ENCODE data around the gene FEN1. TPM values are rescaled to one million over a fixed set of nuclear protein-coding genes. Genes with fewer than 3 reads are reported as not detected.

The FEN1 gene
- total RNA-seq, 1 donor from 2014 or later: 3.7 TPM

DNA sequence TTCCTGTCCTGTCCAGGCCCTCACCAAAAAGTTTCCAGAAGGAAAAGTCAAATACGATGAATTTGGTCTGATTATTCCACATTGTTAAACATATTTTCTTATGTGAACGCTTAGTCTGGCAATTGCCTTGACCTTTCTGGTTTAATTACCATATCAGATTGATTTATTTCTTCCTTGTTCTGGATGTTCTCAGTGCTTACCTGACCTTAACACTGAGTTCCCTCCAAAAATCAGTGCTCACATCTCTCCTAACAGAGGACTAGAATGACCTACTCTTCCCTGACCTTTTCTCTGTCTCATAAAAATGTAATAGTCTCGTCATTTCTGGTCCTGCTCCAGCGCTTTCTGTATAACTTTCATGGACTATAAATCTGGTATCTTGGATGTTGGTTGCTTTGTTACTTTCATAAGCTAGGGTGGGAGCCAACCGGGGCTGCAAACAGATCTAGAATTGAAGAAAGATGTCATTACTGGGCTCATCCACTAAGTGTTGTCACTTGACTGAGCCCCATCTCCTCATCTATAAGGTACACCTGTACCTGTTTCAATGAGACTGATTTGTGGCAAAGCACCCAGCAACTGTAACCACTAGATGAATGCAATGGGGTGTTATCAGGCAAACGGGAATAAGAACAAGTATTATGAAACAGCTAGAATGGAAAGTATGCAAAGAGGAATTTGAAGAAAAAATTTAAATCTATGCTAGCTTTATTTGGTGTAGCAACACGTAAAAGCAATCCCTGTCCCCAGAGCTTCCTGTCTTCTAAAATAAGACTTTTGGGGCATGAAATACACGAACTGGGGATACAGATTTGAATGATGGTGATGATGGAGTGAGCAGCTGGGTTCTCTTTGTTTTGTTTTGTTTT, 37.8 kb downstream of the FEN1 start:
- DNase-seq (ENCODE audit: low spot score) (no peak), ATAC-seq (no peak)
- intact Hi-C loops (cut with DNase I): no loop called here

DNA sequence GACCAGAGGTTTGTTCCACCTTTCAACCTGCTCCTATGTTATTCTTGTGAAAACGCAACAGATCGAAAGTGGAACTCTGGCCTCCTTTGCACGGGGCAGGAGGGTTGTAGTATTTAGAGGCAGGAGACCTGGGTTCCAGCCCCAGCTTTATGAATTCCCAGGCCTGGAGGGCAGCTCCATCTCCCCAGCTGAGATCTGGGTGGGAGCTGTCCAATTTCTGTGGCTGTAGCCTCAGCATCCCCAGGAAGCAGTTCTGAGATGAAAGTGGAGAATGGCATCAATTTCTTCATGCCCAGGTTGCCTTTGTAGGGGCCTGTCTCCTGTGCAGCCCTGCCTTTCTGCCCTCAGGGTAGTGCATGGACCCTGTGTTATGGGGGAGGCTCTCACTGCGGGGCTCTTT, 39.5 kb downstream of the FEN1 start:
- ATAC-seq (no peak), DNase-seq (ENCODE audit: low spot score) (no peak)
- intact Hi-C loops (cut with DNase I): no loop called here

DNA sequence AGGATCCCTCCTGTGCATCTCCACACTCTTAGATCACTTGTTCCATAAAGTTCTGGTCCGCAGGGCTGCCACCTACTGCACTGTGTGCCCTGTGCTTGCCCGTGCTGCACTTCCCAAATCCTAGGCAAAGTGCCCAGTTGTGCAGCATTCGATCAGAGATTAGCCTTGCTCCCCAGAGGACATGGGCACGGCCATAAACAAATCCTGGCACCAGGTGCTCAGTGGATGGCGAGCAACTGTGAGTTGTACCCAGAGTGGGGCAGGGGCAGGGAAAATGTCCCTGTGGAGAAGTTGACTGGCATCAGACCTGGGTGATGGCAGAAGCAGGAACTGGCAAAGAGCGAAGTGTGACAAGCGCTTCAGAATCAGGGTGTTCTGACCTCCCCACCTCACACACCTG, 40.0 kb downstream of the FEN1 start:
- no peak for ATAC-seq
- intact Hi-C loops (cut with DNase I): no loop called here
- no peak for DNase-seq (ENCODE audit: low spot score)

DNA sequence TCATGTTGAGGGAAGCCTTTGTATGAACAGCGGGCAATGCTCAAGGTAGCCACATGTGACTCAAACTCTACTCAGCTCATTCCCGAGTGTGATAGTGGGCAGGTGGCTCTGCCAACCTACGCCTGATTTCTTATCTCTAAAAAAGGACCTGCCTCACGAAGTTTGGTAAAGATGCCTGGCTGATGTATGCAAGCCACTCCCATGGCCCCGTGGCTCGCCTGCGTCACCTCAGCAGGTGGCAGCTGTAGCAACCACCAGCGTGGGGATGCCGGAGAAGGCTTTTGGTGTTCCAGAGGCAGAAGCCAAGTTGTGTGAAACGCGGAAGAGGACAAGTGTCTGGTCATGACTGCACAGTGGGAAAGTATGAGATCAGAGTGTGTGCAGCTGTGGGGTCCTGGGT, 40.8 kb downstream of the FEN1 start:
- intact Hi-C loops (cut with DNase I): no loop called here
- no peak for DNase-seq (ENCODE audit: low spot score)
- ATAC-seq: no peak

DNA sequence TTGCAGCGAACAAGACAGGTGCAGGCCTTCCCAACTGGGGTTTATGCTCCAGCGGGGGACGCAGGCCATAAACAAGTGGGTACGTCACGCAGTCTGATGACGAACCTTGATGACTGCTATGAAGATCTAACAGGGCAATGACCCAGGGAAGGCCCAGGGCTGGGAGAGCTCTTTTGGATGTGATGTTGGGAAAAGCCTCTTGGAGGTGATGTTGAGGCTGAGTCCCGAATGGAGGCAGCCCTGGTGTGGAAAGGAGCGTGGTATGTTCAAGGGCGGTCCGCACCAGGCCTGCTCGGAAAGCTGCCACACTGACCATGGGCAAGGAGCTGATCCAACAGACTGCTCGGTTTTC, 41.2 kb downstream of the FEN1 start:
- no peak for DNase-seq (ENCODE audit: low spot score)
- intact Hi-C loops (cut with DNase I): no loop called here
- ATAC-seq: peak; percentile 20

DNA sequence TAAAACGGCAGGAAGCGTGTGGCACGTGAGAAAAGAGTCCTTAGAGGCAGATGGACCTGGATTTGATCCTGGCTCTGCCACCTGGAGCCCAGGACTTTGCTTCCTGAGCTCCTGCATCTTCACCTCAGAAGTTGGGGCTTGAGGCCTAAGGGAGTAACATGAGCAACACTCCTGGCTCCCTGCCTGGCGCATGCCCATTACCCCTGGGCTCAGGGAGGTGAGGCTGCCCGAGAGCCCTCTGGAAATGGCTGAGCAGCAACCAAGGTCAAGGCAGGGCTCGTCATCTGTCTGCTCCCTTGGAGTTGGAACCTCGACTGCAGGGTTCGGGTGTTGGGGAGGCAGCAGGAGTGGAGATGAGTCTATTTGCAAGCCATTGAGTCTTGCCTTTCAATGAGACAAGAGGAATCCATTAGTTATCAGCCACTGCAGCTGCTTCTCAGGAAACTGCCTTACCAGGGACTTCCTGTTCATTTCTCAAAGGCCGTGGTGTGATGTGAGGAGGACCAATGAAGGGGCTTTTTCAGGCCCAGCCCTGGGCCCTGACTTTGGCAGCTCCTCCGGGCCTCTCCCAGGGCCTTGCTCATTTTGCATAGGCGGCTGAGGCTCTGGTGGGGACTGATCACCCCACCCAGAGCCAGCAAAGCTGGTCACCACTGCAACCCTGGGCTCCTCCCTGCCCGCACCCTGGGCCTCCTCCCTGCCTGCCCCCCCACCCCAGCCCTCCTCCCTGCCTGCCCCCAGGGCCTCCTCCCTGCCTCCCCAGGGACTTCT, 41.8 kb downstream of the FEN1 start:
- no peak for DNase-seq (ENCODE audit: low spot score)
- peak; percentile 74 for ATAC-seq
- intact Hi-C loops (cut with DNase I): no loop called here

DNA sequence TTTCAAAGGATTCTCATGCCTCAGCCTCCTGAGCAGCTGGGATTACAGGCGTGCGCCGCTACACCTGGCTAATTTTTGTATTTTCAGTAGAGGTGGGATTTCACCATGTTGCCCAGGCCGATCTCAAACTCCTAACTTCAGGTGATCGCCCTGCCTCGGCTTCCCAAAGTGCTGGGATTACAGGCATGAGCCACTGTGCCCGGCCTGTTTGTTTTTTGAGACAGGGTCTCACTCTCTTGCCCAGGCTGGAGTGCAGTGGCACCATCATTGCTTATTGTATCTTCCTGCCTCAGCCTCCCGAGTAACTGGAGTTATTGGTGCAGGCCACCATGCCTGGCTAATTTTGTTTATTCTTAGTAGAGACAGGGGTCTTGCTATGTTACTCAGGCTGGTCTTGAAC, 43.5 kb downstream of the FEN1 start:
- DNase-seq (ENCODE audit: low spot score) (no peak), ATAC-seq (no peak)
- intact Hi-C loops (cut with DNase I): no loop called here

DNA sequence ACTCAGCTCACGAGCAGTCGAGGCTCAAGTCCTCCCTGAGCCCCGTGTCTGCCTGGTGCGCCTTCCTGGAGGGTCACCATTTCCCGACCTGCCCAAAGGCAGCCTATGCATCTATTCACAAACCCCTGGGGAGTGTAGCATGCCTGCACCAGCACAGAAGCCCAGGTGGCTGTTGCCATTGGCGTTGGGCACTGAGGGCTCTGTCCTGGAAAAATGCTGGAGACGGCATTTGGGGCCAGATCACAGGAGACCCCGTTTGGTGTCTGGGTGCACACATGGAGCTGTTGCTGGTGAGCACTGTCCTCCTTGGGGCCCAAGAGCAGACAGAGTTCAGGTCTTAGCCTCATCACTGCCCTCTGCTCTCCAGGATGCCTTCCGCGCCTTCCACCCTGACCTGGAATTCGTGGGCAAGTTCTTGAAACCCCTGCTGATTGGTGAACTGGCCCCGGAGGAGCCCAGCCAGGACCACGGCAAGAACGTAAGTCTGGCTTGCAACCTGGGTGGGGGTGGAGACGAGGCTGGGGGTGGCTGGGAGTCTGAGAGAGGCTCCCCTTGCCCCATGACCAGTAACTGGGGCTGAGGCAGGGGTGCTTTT, 44.8 kb downstream of the FEN1 start:
- no peak for DNase-seq (ENCODE audit: low spot score)
- intact Hi-C loops (cut with DNase I): no loop called here
- ATAC-seq: no peak

DNA sequence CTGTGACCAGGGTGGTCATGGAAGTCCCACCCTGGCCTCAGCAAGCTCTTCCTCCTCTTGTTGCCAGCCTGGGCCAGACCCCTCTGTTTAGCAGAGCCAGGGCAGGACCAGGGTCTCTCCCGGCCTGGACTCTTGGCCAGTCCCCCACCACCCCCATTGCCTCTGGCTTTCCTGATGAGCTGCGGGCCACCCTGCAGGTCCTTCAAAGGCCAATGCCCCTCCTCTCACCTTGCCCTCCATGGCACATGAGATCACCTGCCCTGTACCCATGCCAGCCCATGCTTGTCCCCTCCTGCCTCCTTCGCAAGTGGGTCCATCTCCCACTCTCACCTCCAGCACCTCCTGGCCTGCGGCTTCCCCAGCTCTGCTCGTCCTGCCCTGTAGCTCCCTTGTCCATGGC, 45.8 kb downstream of the FEN1 start:
- intact Hi-C loops (cut with DNase I): no loop called here
- ATAC-seq (no peak), DNase-seq (ENCODE audit: low spot score) (no peak)

DNA sequence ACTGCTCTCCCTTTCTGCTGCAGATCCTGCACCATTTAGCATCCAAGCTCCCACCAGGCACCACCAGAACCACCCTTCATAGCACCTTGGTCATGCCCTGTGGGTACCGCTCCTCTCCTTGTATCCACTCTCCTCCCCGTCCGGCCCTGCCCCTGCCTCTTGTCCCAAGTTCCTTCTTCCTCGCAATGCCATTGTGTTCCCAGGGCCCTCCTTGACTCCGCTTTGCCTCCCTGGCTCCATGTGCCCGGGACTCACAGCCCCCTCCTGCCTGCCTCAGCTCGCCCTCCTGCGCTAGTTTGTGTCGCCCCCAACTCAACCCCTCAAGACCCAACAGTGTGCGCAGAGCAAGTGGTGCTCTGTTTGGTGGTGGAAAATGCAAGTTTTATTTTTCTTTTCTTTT, 46.2 kb downstream of the FEN1 start:
- ATAC-seq: no peak
- no peak for DNase-seq (ENCODE audit: low spot score)
- intact Hi-C loops (cut with DNase I): no loop called here

DNA sequence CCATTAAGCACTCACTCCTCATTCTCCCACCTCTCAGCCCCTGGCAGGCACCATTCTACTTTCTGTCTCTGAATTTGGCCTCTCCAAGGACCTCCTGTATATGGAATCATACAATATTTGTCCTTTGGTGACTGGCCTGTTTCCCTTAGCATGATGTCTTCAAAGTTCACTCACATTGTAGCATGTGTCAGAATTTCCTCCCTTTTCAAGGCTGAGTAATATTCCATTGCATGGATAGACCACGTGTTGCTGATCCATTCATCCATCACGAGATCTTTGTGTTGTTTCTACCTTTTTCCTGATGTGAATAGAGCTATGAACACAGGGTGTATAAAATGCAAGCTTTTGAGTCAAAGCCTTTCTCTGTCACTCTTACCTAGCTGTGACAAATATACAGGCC, 47.0 kb downstream of the FEN1 start:
- DNase-seq (ENCODE audit: low spot score) (no peak), ATAC-seq (no peak)
- intact Hi-C loops (cut with DNase I): no loop called here

DNA sequence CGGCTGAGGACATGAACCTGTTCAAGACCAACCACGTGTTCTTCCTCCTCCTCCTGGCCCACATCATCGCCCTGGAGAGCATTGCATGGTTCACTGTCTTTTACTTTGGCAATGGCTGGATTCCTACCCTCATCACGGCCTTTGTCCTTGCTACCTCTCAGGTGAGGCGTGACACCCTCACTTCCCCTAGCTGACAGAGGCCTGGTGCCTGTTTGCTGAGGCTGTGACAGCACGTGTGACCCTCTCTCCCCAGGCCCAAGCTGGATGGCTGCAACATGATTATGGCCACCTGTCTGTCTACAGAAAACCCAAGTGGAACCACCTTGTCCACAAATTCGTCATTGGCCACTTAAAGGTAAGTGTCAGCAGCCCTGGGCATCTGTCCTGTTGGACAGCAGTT, 47.7 kb downstream of the FEN1 start:
- ATAC-seq: no peak
- intact Hi-C loops (cut with DNase I): no loop called here
- no peak for DNase-seq (ENCODE audit: low spot score)

DNA sequence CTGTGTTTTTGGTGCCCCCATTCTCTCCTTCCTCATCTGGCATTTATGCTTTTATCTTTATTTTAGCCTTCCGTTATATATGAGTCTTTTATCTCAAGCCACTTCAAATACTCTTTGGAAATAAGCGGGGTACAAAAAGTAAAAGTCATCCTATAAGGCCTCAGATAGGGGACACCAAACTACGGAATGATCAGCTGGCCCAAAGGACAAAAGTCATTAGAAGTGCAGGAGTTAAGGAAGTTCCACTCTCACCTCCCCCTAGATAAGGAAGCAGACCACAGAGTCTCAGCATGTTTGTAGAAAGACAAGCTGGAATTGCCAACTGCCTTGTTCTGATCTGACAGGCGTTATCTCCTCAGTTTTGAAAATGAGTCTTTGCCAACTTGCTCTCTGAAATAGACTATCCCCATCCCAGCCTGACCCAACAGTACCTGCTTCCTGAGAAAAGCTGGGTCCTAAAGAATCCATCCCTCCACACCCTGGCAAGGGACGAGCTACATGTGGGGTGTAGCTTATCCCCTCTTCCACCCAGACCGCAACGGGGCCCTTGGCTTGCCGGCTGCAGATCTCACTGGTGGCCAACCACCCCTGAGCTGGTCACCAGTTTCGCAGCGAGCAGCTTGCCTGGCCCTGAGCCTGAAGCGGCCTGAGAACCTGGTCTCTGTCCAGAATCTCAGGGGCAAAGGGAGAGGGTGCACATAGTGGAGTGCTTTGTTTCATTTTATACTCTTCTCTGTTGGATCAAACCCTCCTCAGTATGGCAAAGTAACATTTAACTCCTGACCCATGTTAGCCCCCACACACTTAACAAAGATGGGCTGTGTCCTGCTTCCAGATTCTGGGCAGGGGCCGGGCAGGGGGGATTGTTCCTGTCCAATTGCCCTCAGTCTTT, 49.2 kb downstream of the FEN1 start:
- intact Hi-C loops (cut with DNase I): no loop called here
- ATAC-seq: no peak

DNA sequence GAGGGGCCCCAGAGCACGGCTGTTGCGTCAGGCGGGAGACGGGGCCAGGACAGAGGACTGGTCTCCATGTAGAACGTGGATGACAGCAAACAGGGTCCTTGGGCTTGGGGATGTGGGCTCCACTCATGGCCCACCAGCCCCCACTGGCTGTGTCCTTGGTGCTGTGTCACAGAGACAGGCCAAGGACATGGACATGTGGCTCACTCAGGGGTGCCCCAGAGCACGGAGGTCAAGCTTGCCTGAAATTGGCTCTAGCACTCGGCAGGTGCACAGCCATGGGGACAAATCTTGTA, 49.8 kb downstream of the FEN1 start:
- intact Hi-C loops (cut with DNase I): no loop called here
- ATAC-seq (no peak), DNase-seq (ENCODE audit: low spot score) (no peak)

More for the DNA sequence above, 49.2 kb downstream of the FEN1 start:
- DNase-seq (ENCODE audit: low spot score): no peak

DNA sequence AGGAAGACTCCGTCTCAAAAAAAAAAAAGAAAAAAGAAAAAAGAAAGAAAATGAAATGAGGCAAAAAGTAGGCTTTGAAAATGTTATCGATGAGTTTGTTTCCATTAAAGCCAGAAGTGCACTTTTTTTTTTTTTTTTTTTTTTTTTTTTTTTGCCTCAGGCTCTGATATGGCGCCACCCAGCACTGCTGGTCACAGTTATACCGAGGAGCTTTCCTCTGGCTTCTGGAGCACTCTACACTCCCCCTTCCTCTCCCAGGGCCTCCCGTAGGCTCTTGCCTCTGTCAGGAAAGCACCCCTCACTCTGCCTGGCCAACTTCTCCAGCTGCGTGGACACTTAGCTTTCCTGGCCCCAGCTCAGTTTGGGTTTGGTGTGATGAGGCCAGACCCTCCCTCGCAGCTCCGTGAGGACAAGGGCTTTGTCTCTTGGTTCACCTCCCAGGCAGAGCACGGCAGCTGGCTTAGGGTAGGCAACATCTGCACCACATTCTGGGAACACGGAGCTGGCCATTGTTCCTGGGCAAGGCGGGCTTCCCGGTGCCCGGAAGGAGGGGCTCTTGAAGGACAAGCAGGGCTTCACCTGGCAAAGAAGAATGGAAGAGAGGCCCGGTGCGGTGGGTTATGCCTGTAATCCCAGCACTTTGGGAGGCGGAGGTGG, 52.3 kb downstream of the FEN1 start:
- intact Hi-C loops (cut with DNase I): no loop called here
- peak; percentile 16 for ATAC-seq
- DNase-seq (ENCODE audit: low spot score): no peak

DNA sequence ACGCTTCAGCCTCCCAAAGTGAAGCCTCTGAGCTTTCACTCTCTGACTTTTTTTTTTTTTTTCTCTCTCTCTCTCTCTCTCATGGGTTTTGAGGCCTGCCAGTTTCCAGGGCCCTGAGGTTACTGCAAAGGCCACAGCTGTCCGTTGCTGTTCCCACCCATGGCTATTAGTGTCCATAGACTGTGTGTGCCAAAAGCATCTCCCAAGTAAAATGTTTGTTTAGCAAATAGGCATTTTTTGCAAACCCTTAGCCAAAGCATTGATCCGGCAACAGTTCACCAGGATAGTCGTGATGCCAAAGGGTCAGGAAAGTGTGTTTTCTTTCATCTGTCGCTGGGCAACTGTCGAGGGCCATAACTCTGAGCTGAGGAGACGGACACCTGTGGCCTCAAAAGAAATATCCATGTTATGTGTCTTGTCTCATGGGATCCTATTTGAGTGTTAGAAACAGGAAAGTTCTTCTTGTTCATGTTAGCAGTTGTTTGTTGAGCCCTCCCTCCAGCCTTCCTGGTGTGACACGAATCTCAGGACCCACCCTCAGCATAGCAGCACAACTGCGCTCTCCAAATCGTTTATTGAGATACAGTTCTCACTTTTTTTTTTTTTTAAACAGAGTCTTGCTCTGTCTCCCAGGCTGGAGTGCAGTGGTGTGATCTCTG, 53.8 kb downstream of the FEN1 start:
- intact Hi-C loops (cut with DNase I): no loop called here
- DNase-seq (ENCODE audit: low spot score) (no peak), ATAC-seq (peak; percentile 67)
